ENCODE data around the gene DXO.
"Not testable (repeated sequence)": the region's sequence is repeated elsewhere in the genome, so short reads cannot be mapped to it uniquely, and the experiment has no call there.

DNA sequence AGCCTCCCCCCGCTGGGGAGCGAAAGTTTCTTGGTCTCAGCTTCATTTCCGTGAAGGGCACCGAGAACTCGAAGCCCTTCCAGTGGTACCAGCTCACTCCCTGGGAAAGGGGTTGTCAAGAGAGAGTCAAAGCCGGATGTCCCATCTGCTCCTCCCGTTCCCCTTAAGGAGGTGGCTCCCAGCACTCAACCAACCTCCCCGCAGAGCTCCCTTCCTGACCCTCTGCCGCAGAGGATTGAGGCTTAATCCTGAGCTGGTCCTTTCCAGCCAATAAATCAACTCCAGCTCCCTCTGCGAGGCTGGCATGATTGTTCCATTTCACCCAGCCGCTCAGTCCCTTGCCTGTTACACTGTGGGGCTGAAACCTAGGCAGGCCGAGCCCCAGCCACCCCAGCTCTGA, 36.7 kb upstream of the DXO start:
- not testable (repeated sequence) for TF ChIP-seq POLR2A (IDR thresholded peaks at IDR 0.05)
- TF ChIP-seq, protein P1, sequence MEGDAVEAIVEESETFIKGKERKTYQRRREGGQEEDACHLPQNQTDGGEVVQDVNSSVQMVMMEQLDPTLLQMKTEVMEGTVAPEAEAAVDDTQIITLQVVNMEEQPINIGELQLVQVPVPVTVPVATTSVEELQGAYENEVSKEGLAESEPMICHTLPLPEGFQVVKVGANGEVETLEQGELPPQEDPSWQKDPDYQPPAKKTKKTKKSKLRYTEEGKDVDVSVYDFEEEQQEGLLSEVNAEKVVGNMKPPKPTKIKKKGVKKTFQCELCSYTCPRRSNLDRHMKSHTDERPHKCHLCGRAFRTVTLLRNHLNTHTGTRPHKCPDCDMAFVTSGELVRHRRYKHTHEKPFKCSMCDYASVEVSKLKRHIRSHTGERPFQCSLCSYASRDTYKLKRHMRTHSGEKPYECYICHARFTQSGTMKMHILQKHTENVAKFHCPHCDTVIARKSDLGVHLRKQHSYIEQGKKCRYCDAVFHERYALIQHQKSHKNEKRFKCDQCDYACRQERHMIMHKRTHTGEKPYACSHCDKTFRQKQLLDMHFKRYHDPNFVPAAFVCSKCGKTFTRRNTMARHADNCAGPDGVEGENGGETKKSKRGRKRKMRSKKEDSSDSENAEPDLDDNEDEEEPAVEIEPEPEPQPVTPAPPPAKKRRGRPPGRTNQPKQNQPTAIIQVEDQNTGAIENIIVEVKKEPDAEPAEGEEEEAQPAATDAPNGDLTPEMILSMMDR (IDR thresholded peaks at IDR 0.05) = not testable (repeated sequence)
